Loucy (cell line): ENCODE measurements around the gene CDH22.

ENCODE experiments used
- EZH2phosphoT487 ChIP-seq: fragments of 200-600 bp; IDR thresholded peaks from 2 replicates; pipeline ENCODE4 v1.6.1; 2018; ENCODE audit warnings: antibody characterized with exemption, mild to moderate bottlenecking, moderate library complexity, borderline replicate concordance
- TF ChIP-seq, protein P1 (sequence below): fragments of 200-600 bp; sonication (generic); conservative IDR thresholded peaks from 2 replicates; pipeline ENCODE4 v1.5.1; 2014; ENCODE audit warnings: mild to moderate bottlenecking, antibody characterized with exemption, low read length

DNA sequence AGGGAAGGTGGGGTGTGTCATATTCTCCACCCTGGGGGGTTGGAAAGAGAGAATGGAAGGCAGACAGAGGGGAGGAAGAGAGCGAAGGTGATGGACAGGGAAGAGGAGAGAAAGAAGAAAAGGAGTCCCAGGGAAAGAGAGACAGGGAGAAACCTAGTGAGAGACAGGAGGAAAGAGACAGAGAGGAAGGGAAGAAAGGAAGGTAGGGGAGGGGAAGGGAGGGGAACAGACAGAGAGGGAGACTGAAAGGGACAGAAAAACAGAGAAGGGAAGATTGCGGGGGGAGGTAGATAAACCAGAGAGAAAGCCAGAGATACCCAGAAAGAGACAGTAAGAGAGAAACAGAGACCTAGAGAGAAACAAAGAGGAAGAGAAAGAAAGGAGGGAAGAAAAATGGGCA is 88.4 kb downstream of the CDH22 start:
- TF ChIP-seq, protein P1, sequence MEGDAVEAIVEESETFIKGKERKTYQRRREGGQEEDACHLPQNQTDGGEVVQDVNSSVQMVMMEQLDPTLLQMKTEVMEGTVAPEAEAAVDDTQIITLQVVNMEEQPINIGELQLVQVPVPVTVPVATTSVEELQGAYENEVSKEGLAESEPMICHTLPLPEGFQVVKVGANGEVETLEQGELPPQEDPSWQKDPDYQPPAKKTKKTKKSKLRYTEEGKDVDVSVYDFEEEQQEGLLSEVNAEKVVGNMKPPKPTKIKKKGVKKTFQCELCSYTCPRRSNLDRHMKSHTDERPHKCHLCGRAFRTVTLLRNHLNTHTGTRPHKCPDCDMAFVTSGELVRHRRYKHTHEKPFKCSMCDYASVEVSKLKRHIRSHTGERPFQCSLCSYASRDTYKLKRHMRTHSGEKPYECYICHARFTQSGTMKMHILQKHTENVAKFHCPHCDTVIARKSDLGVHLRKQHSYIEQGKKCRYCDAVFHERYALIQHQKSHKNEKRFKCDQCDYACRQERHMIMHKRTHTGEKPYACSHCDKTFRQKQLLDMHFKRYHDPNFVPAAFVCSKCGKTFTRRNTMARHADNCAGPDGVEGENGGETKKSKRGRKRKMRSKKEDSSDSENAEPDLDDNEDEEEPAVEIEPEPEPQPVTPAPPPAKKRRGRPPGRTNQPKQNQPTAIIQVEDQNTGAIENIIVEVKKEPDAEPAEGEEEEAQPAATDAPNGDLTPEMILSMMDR: no peak
- TF ChIP-seq EZH2phosphoT487: no peak
